ENCODE data around the gene LYAR. TPM values are rescaled to one million over a fixed set of nuclear protein-coding genes. Genes with fewer than 3 reads are reported as not detected.

The LYAR gene
- total and polyA plus RNA-seq, 10 of the 15 experiments (the other 5 are each of a cell fraction or from before 2014, with no cell fraction given) = 18.3 to 85.4 (median 40.1) TPM

- BruUV-seq (replicated peaks) = no TSS peak
- Histone ChIP-seq H3K9ac (ENCODE audit: control insufficient read depth, insufficient read depth, low read length) (no peak overlapping the region), H3K4me2 (ENCODE audit: control insufficient read depth, insufficient read depth) (no peak overlapping the region), H3K27ac (ENCODE audit: control insufficient read depth, insufficient read depth) (no peak overlapping the region), H3K36me3 (ENCODE audit: control insufficient read depth in 2 of 2, insufficient read depth in 2 of 2, low read length in 1 of 2) (no peaks in the 10 kb centered on the region), H3K79me2 (ENCODE audit: control insufficient read depth, insufficient read depth, low read length) (peaks cover 27% of the 10 kb centered on the region), H3K4me3 (no peak overlapping the region), H4K20me1 (ENCODE audit: control insufficient read depth, insufficient read depth) (no peaks in the 10 kb centered on the region), H3K9me3 (replicated peaks; ENCODE audit: control insufficient read depth, insufficient read depth, low read length) (no peaks in the 10 kb centered on the region; the same call in 2 of the 3 replicates), H2AFZ (ENCODE audit: control insufficient read depth, low read depth, low read length) (no peak overlapping the region), H3K27me3 (replicated peaks in 1 of 2; ENCODE audit: control insufficient read depth in 2 of 2, insufficient read depth in 2 of 2, low read length in 1 of 2) (no peaks in the 10 kb centered on the region), H3K4me1 (ENCODE audit: control insufficient read depth, insufficient read depth, low read length) (peaks cover 6% of the 10 kb centered on the region)
- in situ Hi-C loops (cut with MboI) = no loop called here
- TF ChIP-seq PAX8 (IDR thresholded peaks at IDR 0.05) (no peak), PKNOX1 (IDR thresholded peaks at IDR 0.05) (no peak)
- POLR2A ChIA-PET = no interaction called here
- SMC1A ChIA-PET (ENCODE audit: uncharacterized antibody, unreplicated experiment) = interaction anchor here (0.5 kb wide), 1 partner anchor 1445 kb away, joined by 4 read pairs; no protein-coding TSS in a partner anchor
- DNase-seq (ENCODE audit: low read depth, low spot score) = no peak
- ATAC-seq = no peak
- RAD21 ChIA-PET (ENCODE audit: unreplicated experiment) = no interaction called here
- no peak for FAIRE-seq
- 100% methylated on average over 3 of the region's 3 CpGs for WGBS (ENCODE audit: insufficient coverage, insufficient replicate concordance, low lambda C conversion rate, missing lambda C conversion rate)
- intact Hi-C loops (cut with micrococcal nuclease; ENCODE audit: unreplicated experiment) = no loop called here
- CTCF ChIA-PET = interaction anchor here (1.1 to 2.0 kb wide), 2 partner anchors 18 to 45 kb away, joined by 3 to 4 read pairs; partner anchors contain the start of gene TMEM128
These were observed 3.3 kb upstream of the LYAR start for GRCh38 chr4:4293279-4293678.

- ChIA-PET CTCF (no interaction called here), SMC1A (ENCODE audit: uncharacterized antibody, unreplicated experiment) (no interaction called here), POLR2A (no interaction called here), RAD21 (ENCODE audit: unreplicated experiment) (no interaction called here)
- Histone ChIP-seq H3K4me3 (peak overlapping the region; percentile 78), H3K4me1 (ENCODE audit: control insufficient read depth, insufficient read depth, low read length) (peaks cover 6% of the 10 kb centered on the region), H3K9ac (ENCODE audit: control insufficient read depth, insufficient read depth, low read length) (peak overlapping the region; percentile 86), H3K4me2 (ENCODE audit: control insufficient read depth, insufficient read depth) (peak overlapping the region; percentile 77), H3K27me3 (replicated peaks in 1 of 2; ENCODE audit: control insufficient read depth in 2 of 2, insufficient read depth in 2 of 2, low read length in 1 of 2) (no peaks in the 10 kb centered on the region), H3K9me3 (replicated peaks; ENCODE audit: control insufficient read depth, insufficient read depth, low read length) (no peaks in the 10 kb centered on the region), H3K79me2 (ENCODE audit: control insufficient read depth, insufficient read depth, low read length) (peaks cover 45% of the 10 kb centered on the region), H3K36me3 (ENCODE audit: control insufficient read depth in 2 of 2, insufficient read depth in 2 of 2, low read length in 1 of 2) (peaks cover 0 to 6% of the 10 kb centered on the region in 2 experiments; a peak in 1 of 4 replicates), H4K20me1 (ENCODE audit: control insufficient read depth, insufficient read depth) (no peaks in the 10 kb centered on the region), H3K27ac (ENCODE audit: control insufficient read depth, insufficient read depth) (peak overlapping the region; percentile 71), H2AFZ (ENCODE audit: control insufficient read depth, low read depth, low read length) (peak overlapping the region; percentile 91)
- in situ Hi-C loops (cut with MboI) = no loop called here
- BruUV-seq (replicated peaks) = TSS peak; percentile 66
- FAIRE-seq = no peak
- ATAC-seq = peak; percentile 39
- intact Hi-C loops (cut with micrococcal nuclease; ENCODE audit: unreplicated experiment) = no loop called here
- 0% methylated on average over 10 of the region's 10 CpGs for WGBS (ENCODE audit: insufficient coverage, insufficient replicate concordance, low lambda C conversion rate, missing lambda C conversion rate)
- no peak for DNase-seq (ENCODE audit: low read depth, low spot score)
- TF ChIP-seq CREM (IDR thresholded peaks at IDR 0.05; ENCODE audit: low read depth) (no peak), SMAD5 (IDR thresholded peaks at IDR 0.05; ENCODE audit: low read depth) (no peak), NR2C2 (IDR thresholded peaks at IDR 0.05; ENCODE audit: borderline replicate concordance, control insufficient read depth, insufficient read length, low read depth) (no peak), PRDM15 (CRISPR knock-in tag; IDR thresholded peaks at IDR 0.05) (no peak), REST (IDR thresholded peaks at IDR 0.05; ENCODE audit: low read depth, low read length) (no peak), EZH2 (IDR thresholded peaks at IDR 0.05; ENCODE audit: borderline replicate concordance, control insufficient read depth, low read depth, low read length) (no peak), ZNF622 (IDR thresholded peaks at IDR 0.05) (no peak), HDAC2 (IDR thresholded peaks at IDR 0.05) (no peak)
These were observed 385 bp downstream of the LYAR start for GRCh38 chr4:4289597-4289940.
